ENCODE measurements around the gene CLCN5. TPM values are rescaled to one million over a fixed set of nuclear protein-coding genes. Genes with fewer than 3 reads are reported as not detected.

Gene CLCN5
- total and polyA plus RNA-seq, 2 of the 13 experiments (the other 11 are each of a cell fraction or from before 2014, with no cell fraction given): 7.8 to 27.3 TPM

DNA sequence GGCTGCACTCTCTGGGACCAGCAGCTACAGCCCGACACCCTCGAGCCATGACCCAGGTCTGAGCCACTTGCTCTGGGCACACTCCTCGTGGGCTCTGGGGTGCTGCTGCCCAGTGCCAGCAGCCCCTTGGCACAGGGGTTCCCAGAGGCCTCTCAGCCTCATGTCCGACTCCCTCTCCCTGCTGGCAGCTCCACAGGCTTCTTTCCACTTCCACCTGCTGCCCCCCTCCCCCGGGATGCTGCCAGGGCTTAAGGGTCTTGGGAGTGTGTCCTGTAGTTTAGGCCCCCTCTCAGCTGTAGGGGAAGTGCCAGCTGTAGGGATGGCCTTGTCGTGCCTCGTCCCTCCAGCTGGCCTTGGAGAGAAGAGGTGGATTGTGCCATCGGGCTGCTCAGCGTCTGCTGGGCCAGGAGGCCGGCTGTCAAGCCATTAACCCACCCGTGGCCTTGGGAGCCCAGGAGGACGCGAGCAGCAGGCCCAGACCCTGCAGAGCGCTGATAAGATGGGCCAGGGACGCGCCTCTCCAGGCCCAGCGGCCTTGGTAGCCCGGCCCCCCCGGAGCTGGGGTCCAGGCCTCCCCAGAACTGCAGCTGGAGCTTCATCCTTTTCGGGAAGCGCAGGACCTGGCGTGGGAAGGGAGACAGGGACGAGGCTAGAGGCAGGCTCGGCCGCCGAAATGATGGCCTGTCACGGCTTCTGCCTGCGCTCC is 44.1 kb upstream of the CLCN5 start (continued):
- TF ChIP-seq, protein P1, sequence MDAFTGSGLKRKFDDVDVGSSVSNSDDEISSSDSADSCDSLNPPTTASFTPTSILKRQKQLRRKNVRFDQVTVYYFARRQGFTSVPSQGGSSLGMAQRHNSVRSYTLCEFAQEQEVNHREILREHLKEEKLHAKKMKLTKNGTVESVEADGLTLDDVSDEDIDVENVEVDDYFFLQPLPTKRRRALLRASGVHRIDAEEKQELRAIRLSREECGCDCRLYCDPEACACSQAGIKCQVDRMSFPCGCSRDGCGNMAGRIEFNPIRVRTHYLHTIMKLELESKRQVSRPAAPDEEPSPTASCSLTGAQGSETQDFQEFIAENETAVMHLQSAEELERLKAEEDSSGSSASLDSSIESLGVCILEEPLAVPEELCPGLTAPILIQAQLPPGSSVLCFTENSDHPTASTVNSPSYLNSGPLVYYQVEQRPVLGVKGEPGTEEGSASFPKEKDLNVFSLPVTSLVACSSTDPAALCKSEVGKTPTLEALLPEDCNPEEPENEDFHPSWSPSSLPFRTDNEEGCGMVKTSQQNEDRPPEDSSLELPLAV (CRISPR knock-in tag; conservative IDR thresholded peaks at IDR 0.05; ENCODE audit: low read depth): no peak
- TF ChIP-seq RBFOX2 (IDR thresholded peaks at IDR 0.05; ENCODE audit: low read depth, low read length) (peak; percentile 85), AGO2 (optimal IDR thresholded peaks at IDR 0.05; ENCODE audit: low read depth, low read length) (peak; percentile 96), ZFP62 (CRISPR knock-in tag; IDR thresholded peaks at IDR 0.05) (no peak), ZNF501 (CRISPR knock-in tag; IDR thresholded peaks at IDR 0.05) (0 out of 2 replicates have a peak, but pooled peaks have one; percentile 7), ZZZ3 (CRISPR knock-in tag; IDR thresholded peaks at IDR 0.05; ENCODE audit: borderline replicate concordance) (no peak), ZNF607 (CRISPR knock-in tag; IDR thresholded peaks at IDR 0.05; ENCODE audit: borderline replicate concordance) (peak; percentile 9; the same call in 1 of the 2 replicates), ZSCAN25 (CRISPR knock-in tag; IDR thresholded peaks at IDR 0.05) (0 out of 2 replicates have a peak, but pooled peaks have one; percentile 18), ZFX (CRISPR knock-in tag; IDR thresholded peaks at IDR 0.05; ENCODE audit: low read depth) (peak; percentile 68), NFRKB (IDR thresholded peaks at IDR 0.05) (no peak), ZC3H13 (CRISPR knock-in tag; IDR thresholded peaks at IDR 0.05) (peak; percentile 31; the same call in 1 of the 2 replicates), CCAR2 (optimal IDR thresholded peaks at IDR 0.05; ENCODE audit: low read depth, low read length) (no peak), ATM (IDR thresholded peaks at IDR 0.05; ENCODE audit: borderline replicate concordance) (no peak), RBAK (CRISPR knock-in tag; IDR thresholded peaks at IDR 0.05) (no peak), ZNF589 (CRISPR knock-in tag; conservative IDR thresholded peaks at IDR 0.05) (no peak)
- TF ChIP-seq, protein P2, sequence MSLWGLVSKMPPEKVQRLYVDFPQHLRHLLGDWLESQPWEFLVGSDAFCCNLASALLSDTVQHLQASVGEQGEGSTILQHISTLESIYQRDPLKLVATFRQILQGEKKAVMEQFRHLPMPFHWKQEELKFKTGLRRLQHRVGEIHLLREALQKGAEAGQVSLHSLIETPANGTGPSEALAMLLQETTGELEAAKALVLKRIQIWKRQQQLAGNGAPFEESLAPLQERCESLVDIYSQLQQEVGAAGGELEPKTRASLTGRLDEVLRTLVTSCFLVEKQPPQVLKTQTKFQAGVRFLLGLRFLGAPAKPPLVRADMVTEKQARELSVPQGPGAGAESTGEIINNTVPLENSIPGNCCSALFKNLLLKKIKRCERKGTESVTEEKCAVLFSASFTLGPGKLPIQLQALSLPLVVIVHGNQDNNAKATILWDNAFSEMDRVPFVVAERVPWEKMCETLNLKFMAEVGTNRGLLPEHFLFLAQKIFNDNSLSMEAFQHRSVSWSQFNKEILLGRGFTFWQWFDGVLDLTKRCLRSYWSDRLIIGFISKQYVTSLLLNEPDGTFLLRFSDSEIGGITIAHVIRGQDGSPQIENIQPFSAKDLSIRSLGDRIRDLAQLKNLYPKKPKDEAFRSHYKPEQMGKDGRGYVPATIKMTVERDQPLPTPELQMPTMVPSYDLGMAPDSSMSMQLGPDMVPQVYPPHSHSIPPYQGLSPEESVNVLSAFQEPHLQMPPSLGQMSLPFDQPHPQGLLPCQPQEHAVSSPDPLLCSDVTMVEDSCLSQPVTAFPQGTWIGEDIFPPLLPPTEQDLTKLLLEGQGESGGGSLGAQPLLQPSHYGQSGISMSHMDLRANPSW (CRISPR knock-in tag; IDR thresholded peaks at IDR 0.05; ENCODE audit: borderline replicate concordance): no peak
- TF ChIP-seq, protein P3, sequence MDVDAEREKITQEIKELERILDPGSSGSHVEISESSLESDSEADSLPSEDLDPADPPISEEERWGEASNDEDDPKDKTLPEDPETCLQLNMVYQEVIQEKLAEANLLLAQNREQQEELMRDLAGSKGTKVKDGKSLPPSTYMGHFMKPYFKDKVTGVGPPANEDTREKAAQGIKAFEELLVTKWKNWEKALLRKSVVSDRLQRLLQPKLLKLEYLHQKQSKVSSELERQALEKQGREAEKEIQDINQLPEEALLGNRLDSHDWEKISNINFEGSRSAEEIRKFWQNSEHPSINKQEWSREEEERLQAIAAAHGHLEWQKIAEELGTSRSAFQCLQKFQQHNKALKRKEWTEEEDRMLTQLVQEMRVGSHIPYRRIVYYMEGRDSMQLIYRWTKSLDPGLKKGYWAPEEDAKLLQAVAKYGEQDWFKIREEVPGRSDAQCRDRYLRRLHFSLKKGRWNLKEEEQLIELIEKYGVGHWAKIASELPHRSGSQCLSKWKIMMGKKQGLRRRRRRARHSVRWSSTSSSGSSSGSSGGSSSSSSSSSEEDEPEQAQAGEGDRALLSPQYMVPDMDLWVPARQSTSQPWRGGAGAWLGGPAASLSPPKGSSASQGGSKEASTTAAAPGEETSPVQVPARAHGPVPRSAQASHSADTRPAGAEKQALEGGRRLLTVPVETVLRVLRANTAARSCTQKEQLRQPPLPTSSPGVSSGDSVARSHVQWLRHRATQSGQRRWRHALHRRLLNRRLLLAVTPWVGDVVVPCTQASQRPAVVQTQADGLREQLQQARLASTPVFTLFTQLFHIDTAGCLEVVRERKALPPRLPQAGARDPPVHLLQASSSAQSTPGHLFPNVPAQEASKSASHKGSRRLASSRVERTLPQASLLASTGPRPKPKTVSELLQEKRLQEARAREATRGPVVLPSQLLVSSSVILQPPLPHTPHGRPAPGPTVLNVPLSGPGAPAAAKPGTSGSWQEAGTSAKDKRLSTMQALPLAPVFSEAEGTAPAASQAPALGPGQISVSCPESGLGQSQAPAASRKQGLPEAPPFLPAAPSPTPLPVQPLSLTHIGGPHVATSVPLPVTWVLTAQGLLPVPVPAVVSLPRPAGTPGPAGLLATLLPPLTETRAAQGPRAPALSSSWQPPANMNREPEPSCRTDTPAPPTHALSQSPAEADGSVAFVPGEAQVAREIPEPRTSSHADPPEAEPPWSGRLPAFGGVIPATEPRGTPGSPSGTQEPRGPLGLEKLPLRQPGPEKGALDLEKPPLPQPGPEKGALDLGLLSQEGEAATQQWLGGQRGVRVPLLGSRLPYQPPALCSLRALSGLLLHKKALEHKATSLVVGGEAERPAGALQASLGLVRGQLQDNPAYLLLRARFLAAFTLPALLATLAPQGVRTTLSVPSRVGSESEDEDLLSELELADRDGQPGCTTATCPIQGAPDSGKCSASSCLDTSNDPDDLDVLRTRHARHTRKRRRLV (CRISPR knock-in tag; IDR thresholded peaks at IDR 0.05): peak; percentile 40; the same call in 1 of the 2 replicates
- TF ChIP-seq, protein P4, sequence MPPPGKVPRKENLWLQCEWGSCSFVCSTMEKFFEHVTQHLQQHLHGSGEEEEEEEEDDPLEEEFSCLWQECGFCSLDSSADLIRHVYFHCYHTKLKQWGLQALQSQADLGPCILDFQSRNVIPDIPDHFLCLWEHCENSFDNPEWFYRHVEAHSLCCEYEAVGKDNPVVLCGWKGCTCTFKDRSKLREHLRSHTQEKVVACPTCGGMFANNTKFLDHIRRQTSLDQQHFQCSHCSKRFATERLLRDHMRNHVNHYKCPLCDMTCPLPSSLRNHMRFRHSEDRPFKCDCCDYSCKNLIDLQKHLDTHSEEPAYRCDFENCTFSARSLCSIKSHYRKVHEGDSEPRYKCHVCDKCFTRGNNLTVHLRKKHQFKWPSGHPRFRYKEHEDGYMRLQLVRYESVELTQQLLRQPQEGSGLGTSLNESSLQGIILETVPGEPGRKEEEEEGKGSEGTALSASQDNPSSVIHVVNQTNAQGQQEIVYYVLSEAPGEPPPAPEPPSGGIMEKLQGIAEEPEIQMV (CRISPR knock-in tag; IDR thresholded peaks at IDR 0.05; ENCODE audit: low read depth): 0 out of 2 replicates have a peak, but pooled peaks have one; percentile 9
